Right renal pelvis (tissue), 4 donors: ENCODE measurements around the gene TMEM88. TPM values are rescaled to one million over a fixed set of nuclear protein-coding genes. Genes with fewer than 3 reads are reported as not detected.

Source experiments
- polyA plus RNA-seq, 4 donors: library from polyadenylated mRNA; unstranded; fragments of 120-200 nt; gene quantifications; one replicate each; pipeline ENCODE4 v1.2.1, GENCODE V29; 2013; ENCODE audit not compliant: insufficient read length in 4 of 4

The TMEM88 gene
- polyA plus RNA-seq, 4 donors = 24.2 to 29.6 (median 28.4) TPM

Other genes starting within 250 kb of the TMEM88 start
- 10 to 100 TPM; 46.5 to 54.2 (median 46.9) TPM for gene FXR2, start 240.2 kb upstream of the TMEM88 start, polyA plus RNA-seq
- gene SAT2, start 227.2 kb upstream of the TMEM88 start, polyA plus RNA-seq = 100 to 1,000 TPM; 124 to 145 (median 139) TPM
- 1 to 10 TPM; 3.5 to 5.7 (median 4.0) TPM for gene SHBG, start 224.9 kb upstream of the TMEM88 start, polyA plus RNA-seq
- 10 to 100 TPM; 18.6 to 26.1 (median 21.2) TPM for gene ATP1B2, start 204.1 kb upstream of the TMEM88 start, polyA plus RNA-seq
- 10 to 100 TPM; 69.4 to 74.4 (median 70.7) TPM for gene TP53, start 167.6 kb upstream of the TMEM88 start, polyA plus RNA-seq
- gene WRAP53, start 166.6 kb upstream of the TMEM88 start, polyA plus RNA-seq = 10 to 100 TPM; 12.7 to 16.3 (median 14.2) TPM
- 10 to 100 TPM; 19.0 to 29.4 (median 23.6) TPM for gene EFNB3, start 149.9 kb upstream of the TMEM88 start, polyA plus RNA-seq
- under 1 TPM; 0.28 to 0.45 (median 0.37) TPM for gene DNAH2, start 137.3 kb upstream of the TMEM88 start, polyA plus RNA-seq
- 10 to 100 TPM; 21.8 to 28.1 (median 22.8) TPM for gene KDM6B, start 20.8 kb upstream of the TMEM88 start, polyA plus RNA-seq
- gene NAA38, start 2.5 kb downstream of the TMEM88 start, polyA plus RNA-seq = 100 to 1,000 TPM in 1 of 4 donors, 10 to 100 TPM in 3; 74.9 to 109 (median 81.6) TPM
- 10 to 100 TPM; 21.7 to 26.4 (median 24.3) TPM for gene CYB5D1, start 2.9 kb downstream of the TMEM88 start, polyA plus RNA-seq
- gene CHD3, start 33.7 kb downstream of the TMEM88 start, polyA plus RNA-seq = 100 to 1,000 TPM; 149 to 161 (median 157) TPM
- gene RNF227, start 61.2 kb downstream of the TMEM88 start, polyA plus RNA-seq = 1 to 10 TPM; 4.4 to 5.7 (median 4.6) TPM
- 10 to 100 TPM in 2 of 4 donors, 1 to 10 TPM in 2; 9.6 to 11.5 (median 10.4) TPM for gene KCNAB3, start 74.8 kb downstream of the TMEM88 start, polyA plus RNA-seq
- gene TRAPPC1, start 76.9 kb downstream of the TMEM88 start, polyA plus RNA-seq = 100 to 1,000 TPM; 129 to 157 (median 142) TPM
- 10 to 100 TPM; 47.3 to 56.2 (median 54.1) TPM for gene CNTROB, start 77.1 kb downstream of the TMEM88 start, polyA plus RNA-seq
- gene GUCY2D, start 147.5 kb downstream of the TMEM88 start, polyA plus RNA-seq = under 1 TPM in 3 of 4 donors, not detected in 1; 0.35 to 0.56 (median 0.37) TPM
- 1 to 10 TPM in 3 of 4 donors, under 1 TPM in 1; 0.91 to 1.9 (median 1.3) TPM for gene ALOX15B, start 184.0 kb downstream of the TMEM88 start, polyA plus RNA-seq
- 1 to 10 TPM in 1 of 4 donors, under 1 TPM in 3; 0.62 to 1.1 (median 0.71) TPM for gene ALOX12B, start 232.7 kb downstream of the TMEM88 start, polyA plus RNA-seq